ENCODE results near the gene TTC38. TPM values are rescaled to one million over a fixed set of nuclear protein-coding genes. Genes with fewer than 3 reads are reported as not detected.

TTC38 gene
- polyA plus RNA-seq, 2 of the 4 experiments (the other 2 are of a cell fraction): 12.4 to 22.1 TPM

- POLR2A ChIA-PET: no interaction called here
- FAIRE-seq (no peak), DNase-seq (ENCODE audit: low read depth in 1 of 2, low spot score in 1 of 2) (no peak), ATAC-seq (no peak)
- Histone ChIP-seq H3K9me3 (no peaks in the 10 kb centered on the region), H3K27ac (no peak overlapping the region), H3K4me2 (no peak overlapping the region), H3K4me3 (no peak overlapping the region), H3K4me1 (no peaks in the 10 kb centered on the region)
- TF ChIP-seq JUN (IDR thresholded peaks at IDR 0.05) (no peak), SREBF2 (IDR thresholded peaks at IDR 0.05) (no peak), HOXB13 (CRISPR knock-in tag; IDR thresholded peaks at IDR 0.05; ENCODE audit: low read depth) (no peak), NR3C1 (IDR thresholded peaks at IDR 0.05) (no peak), KDM1A (IDR thresholded peaks at IDR 0.05; ENCODE audit: low read depth) (no peak)
- WGBS (ENCODE audit: missing lambda C conversion rate): 92% methylated on average over 4 of the region's 4 CpGs
- CTCF ChIA-PET: interaction anchor here (1.2 to 2.3 kb wide), 3 partner anchors 16 to 208 kb away, joined by 3 to 7 read pairs (median 3); no protein-coding TSS in a partner anchor
These were observed 62.6 kb downstream of the TTC38 start for GRCh38 chr22:46330426-46330825.

GRCh38 chr22:46331496-46331895 lies 63.7 kb downstream of the TTC38 start:
- DNase-seq (ENCODE audit: low read depth in 1 of 2, low spot score in 1 of 2): no peak
- H3K4me2 ChIP-seq: no peak overlapping the region
- CTCF ChIA-PET: interaction anchor here (1.1 to 2.3 kb wide), 2 partner anchors 16 to 209 kb away, joined by 3 to 7 read pairs; no protein-coding TSS in a partner anchor
- no peak for TF ChIP-seq EHMT2 (IDR thresholded peaks at IDR 0.05; ENCODE audit: low read depth)
- no peak for TF ChIP-seq CHD2 (IDR thresholded peaks at IDR 0.05; ENCODE audit: low read length, partially characterized antibody)
- no peak for TF ChIP-seq SREBF2 (IDR thresholded peaks at IDR 0.05)
- no peak for TF ChIP-seq EHF (CRISPR knock-in tag; IDR thresholded peaks at IDR 0.05)
- no peak for TF ChIP-seq ZFP36 (IDR thresholded peaks at IDR 0.05; ENCODE audit: borderline replicate concordance, partially characterized antibody)
- no peak for TF ChIP-seq POLR2A (IDR thresholded peaks at IDR 0.05; ENCODE audit: low read length)
- no peak for TF ChIP-seq POLR2AphosphoS2 (conservative IDR thresholded peaks at IDR 0.05; ENCODE audit: low read length)
- TF ChIP-seq CBX2 (IDR thresholded peaks at IDR 0.05; ENCODE audit: borderline replicate concordance, low read depth): no peak
- TF ChIP-seq TP53 (CRISPR knock-in tag; IDR thresholded peaks at IDR 0.05): no peak
- no peak for TF ChIP-seq MYC (IDR thresholded peaks at IDR 0.05; ENCODE audit: borderline replicate concordance, low read length)
- no peak for TF ChIP-seq KDM5A (IDR thresholded peaks at IDR 0.05)
- no peak for TF ChIP-seq BCL3 (IDR thresholded peaks at IDR 0.05)
- TF ChIP-seq ELK1 (IDR thresholded peaks at IDR 0.05; ENCODE audit: low read depth, low read length): no peak
- TF ChIP-seq ZC3H11A (IDR thresholded peaks at IDR 0.05): no peak
- H3K9me3 ChIP-seq: no peaks in the 10 kb centered on the region
- no peak for FAIRE-seq
- no peak overlapping the region for H3K4me3 ChIP-seq
- 96% methylated on average over 15 of the region's 23 CpGs for WGBS (ENCODE audit: missing lambda C conversion rate)
- H3K4me1 ChIP-seq: no peaks in the 10 kb centered on the region; the same call in 2 of the 3 replicates
- POLR2A ChIA-PET: no interaction called here
- H3K27ac ChIP-seq: no peak overlapping the region
- no peak for ATAC-seq

- no peak for FAIRE-seq
- CTCF ChIA-PET: interaction anchor here (0.7 to 2.0 kb wide), 3 partner anchors 11 to 213 kb away, joined by 3 to 6 read pairs (median 4); no protein-coding TSS in a partner anchor
- ATAC-seq: peak; percentile 92 to 97
- Histone ChIP-seq H3K4me2 (peak within 1 kb of the TSS; percentile 97), H3K4me1 (peaks cover 7% of the 10 kb centered on the region; the same call in 2 of the 3 replicates), H3K4me3 (peak within 1 kb of the TSS; percentile 98), H3K27ac (peak within 1 kb of the TSS; percentile 85 to 92), H3K9me3 (no peaks in the 10 kb centered on the region)
- POLR2A ChIA-PET: no interaction called here
- DNase-seq (ENCODE audit: low read depth in 1 of 2, low spot score in 1 of 2): peak; percentile 85
- WGBS (ENCODE audit: missing lambda C conversion rate): 11% methylated on average over 37 of the region's 93 CpGs
- TF ChIP-seq MYC (IDR thresholded peaks at IDR 0.05; ENCODE audit: borderline replicate concordance, low read length) (no peak), NPAS2 (CRISPR knock-in tag; IDR thresholded peaks at IDR 0.05; ENCODE audit: borderline replicate concordance) (no peak), SREBF2 (IDR thresholded peaks at IDR 0.05) (no peak), HMGXB4 (CRISPR knock-in tag; IDR thresholded peaks at IDR 0.05; ENCODE audit: borderline replicate concordance) (no peak), MAZ (IDR thresholded peaks at IDR 0.05; ENCODE audit: borderline replicate concordance, low read depth, low read length) (no peak), BCL3 (IDR thresholded peaks at IDR 0.05) (peak; percentile 48; the same call in 1 of the 3 replicates), RNF2 (IDR thresholded peaks at IDR 0.05; ENCODE audit: borderline replicate concordance, low read depth) (no peak), POLR2A (IDR thresholded peaks at IDR 0.05; ENCODE audit: low read length) (peak; percentile 85), ESRRA (IDR thresholded peaks at IDR 0.05; ENCODE audit: borderline replicate concordance, low read length) (no peak), PBX3 (IDR thresholded peaks at IDR 0.05) (peak; percentile 55; the same call in 1 of the 2 replicates), EP300 (IDR thresholded peaks at IDR 0.05) (no peak), FOXS1 (CRISPR knock-in tag; IDR thresholded peaks at IDR 0.05) (no peak)
These were observed 67.7 kb downstream of the TTC38 start, which contains the start of gene TRMU for GRCh38 chr22:46335201-46336118. Gene TRMU, plus strand, starts transcription at chr22:46335714. Its CDS starts 51 bp downstream, at chr22:46335765.
